HUES6 (cell line): ENCODE data around the gene BRAP.
"Not testable (repeated sequence)": the region's sequence is repeated elsewhere in the genome, so short reads cannot be mapped to it uniquely, and the experiment has no call there.

Experiments
- H3K27ac ChIP-seq: 2 replicates; pipeline ENCODE4 v1.7.0; 2013; ENCODE audit warnings: low read depth, mild to moderate bottlenecking, low read length, inconsistent platforms
- H3K27me3 ChIP-seq: 2 replicates; pipeline ENCODE4 v1.6.1; 2013; ENCODE audit warnings: low read length; ENCODE audit not compliant: control insufficient read depth, insufficient read depth
- H3K36me3 ChIP-seq: 2 replicates; pipeline ENCODE4 v1.6.1; 2013; ENCODE audit warnings: low read length; ENCODE audit not compliant: control insufficient read depth, insufficient read depth
- H3K4me1 ChIP-seq: 2 replicates; pipeline ENCODE4 v1.6.1; 2013; ENCODE audit warnings: low read length; ENCODE audit not compliant: control insufficient read depth, insufficient read depth
- H3K4me3 ChIP-seq: 2 replicates; pipeline ENCODE4 v1.5.1; 2013; ENCODE audit warnings: low read depth, low read length
- H3K9ac ChIP-seq: one replicate; pipeline ENCODE4 v1.6.1; 2013; ENCODE audit warnings: mild to moderate bottlenecking, low read length
- H3K9me3 ChIP-seq: 2 replicates; pipeline ENCODE4 v1.6.1; 2013; ENCODE audit warnings: low read depth, low read length; ENCODE audit not compliant: control insufficient read depth, insufficient read depth

Gene BRAP

GRCh38 chr12:111595341-111595835, 90.4 kb downstream of the BRAP start:
- H3K4me3 ChIP-seq, H3K27ac ChIP-seq, H3K9ac ChIP-seq: not testable (repeated sequence)

More at GRCh38 chr12:111595341-111595835, 90.4 kb downstream of the BRAP start:
- H3K9me3 ChIP-seq, H3K27me3 ChIP-seq, H3K36me3 ChIP-seq: not testable (repeated sequence)
- peaks cover 24% of the 10 kb centered on the region for H3K4me1 ChIP-seq
